Endothelial cell of umbilical vein (primary cell): ENCODE measurements around the gene LRTM2. TPM values are rescaled to one million over a fixed set of nuclear protein-coding genes. Genes with fewer than 3 reads are reported as not detected.

Experiments
- BruUV-seq: library from RNA; stranded (reverse); fragments of 400-500 nt; replicated peaks from 2 replicates; lab custom pipeline; 2021; lab: Mats Ljungman, UMichigan
- CTCF ChIA-PET: fragments of 300-600, 350-600 bp; sonication (Branson Sonifier 250); formaldehyde crosslinking; loops from one replicate; lab custom pipeline; 2021; ENCODE audit warnings: antibody characterized with exemption, inconsistent platforms; lab: Charles Lee
- POLR2A ChIA-PET: fragments of 300-600, 350-600 bp; sonication (Branson Sonifier 250); formaldehyde crosslinking; loops from one replicate; lab custom pipeline; 2021; ENCODE audit warnings: antibody characterized with exemption, inconsistent platforms; lab: Charles Lee
- DNase-seq: peaks from one replicate; pipeline ENCODE4 v3.0.0-alpha.2; 2011; ENCODE audit warnings: low read depth, low spot score
- FAIRE-seq: peaks from 2 replicates; lab custom pipeline; 2011; peaks lifted over from hg19 to GRCh38; lab: Jason Lieb, UNC
- H2AFZ ChIP-seq: 2 replicates; pipeline ENCODE4 v1.6.0; 2012; ENCODE audit warnings: low read depth, low read length, control low read depth, inconsistent platforms
- H3K27ac ChIP-seq: 2 replicates; pipeline ENCODE4 v1.5.1; 2011; ENCODE audit warnings: low read depth, mild to moderate bottlenecking, control low read depth, low read length, moderate library complexity; ENCODE audit not compliant: insufficient read depth
- H3K27me3 ChIP-seq, 2 experiments: 2 replicates each; pipeline versions ENCODE4 v1.6.0 to v1.6.1; 2011; ENCODE audit warnings: low read length in 2 of 2, mixed read lengths in 1 of 2; ENCODE audit not compliant: control insufficient read depth in 2 of 2, insufficient read depth in 2 of 2
- H3K36me3 ChIP-seq, 2 experiments: 2 replicates in 1 of 2; 3 replicates in 1 of 2; pipeline ENCODE4 v1.5.1; 2011; ENCODE audit warnings: low read length in 2 of 2, mild to moderate bottlenecking in 1 of 2, moderate library complexity in 1 of 2; ENCODE audit not compliant: control insufficient read depth in 2 of 2, insufficient read depth in 2 of 2; ENCODE audit errors: extremely low read depth in 1 of 2
- H3K4me1 ChIP-seq: 3 replicates; pipeline ENCODE4 v1.5.1; 2011; ENCODE audit warnings: mild to moderate bottlenecking, low read length; ENCODE audit not compliant: control insufficient read depth, insufficient read depth; ENCODE audit errors: extremely low read depth
- H3K4me2 ChIP-seq: 2 replicates; pipeline ENCODE4 v1.6.1; 2011; ENCODE audit warnings: low read length, control low read depth, mixed read lengths; ENCODE audit not compliant: insufficient read depth
- H3K4me3 ChIP-seq, 3 experiments: fragments of 200-600 bp in 1 of 3; sonication (generic), shearing (Covaris generic) in 1 of 3; replicated peaks in 1 of 3; 2 replicates each; pipeline ENCODE4 v1.5.1; 2011 to 2016; ENCODE audit warnings: control low read depth in 3 of 3, low read length in 3 of 3, mild to moderate bottlenecking in 2 of 3, inconsistent platforms in 1 of 3, low read depth in 1 of 3, moderate library complexity in 1 of 3; ENCODE audit not compliant: insufficient read depth in 1 of 3
- H3K79me2 ChIP-seq: 2 replicates; pipeline ENCODE4 v1.6.0; 2012; ENCODE audit warnings: low read length, inconsistent platforms; ENCODE audit not compliant: control insufficient read depth, insufficient read depth
- H3K9ac ChIP-seq: replicated peaks from 2 replicates; pipeline ENCODE3; 2011; ENCODE audit warnings: low read length, control low read depth; ENCODE audit not compliant: insufficient read depth; ENCODE audit errors: extremely low read depth
- H3K9me1 ChIP-seq: replicated peaks from 3 replicates; pipeline ENCODE4 v1.6.0; 2011; ENCODE audit warnings: mild to moderate bottlenecking, low read length; ENCODE audit not compliant: control insufficient read depth, insufficient read depth; ENCODE audit errors: extremely low read depth
- H3K9me3 ChIP-seq: replicated peaks from 2 replicates; pipeline ENCODE4 v1.5.1; 2012; ENCODE audit warnings: low read length, inconsistent platforms; ENCODE audit not compliant: control insufficient read depth, insufficient read depth
- H4K20me1 ChIP-seq: replicated peaks from 2 replicates; pipeline ENCODE3; 2011; ENCODE audit warnings: mild to moderate bottlenecking, low read length; ENCODE audit not compliant: control insufficient read depth, insufficient read depth; ENCODE audit errors: extremely low read depth
- CTCF ChIP-seq, 2 donors: IDR thresholded peaks; 1 replicate in 1 of 2; 2 replicates in 1 of 2; pipeline ENCODE4 v1.5.1; 2011; ENCODE audit warnings: low read length in 2 of 2, mild to moderate bottlenecking in 2 of 2, moderate library complexity in 2 of 2, control low read depth in 1 of 2, inconsistent platforms in 1 of 2, low read depth in 1 of 2; ENCODE audit not compliant: insufficient read depth in 1 of 2; ENCODE audit errors: extremely low read depth in 1 of 2
- EZH2 ChIP-seq: IDR thresholded peaks from 2 replicates; pipeline ENCODE4 v1.6.1; 2012; ENCODE audit warnings: borderline replicate concordance, low read depth, mild to moderate bottlenecking, moderate library complexity, low read length, inconsistent platforms; ENCODE audit not compliant: severe bottlenecking
- FOS ChIP-seq: IDR thresholded peaks from 2 replicates; pipeline ENCODE4 v1.6.1; 2011; ENCODE audit warnings: mild to moderate bottlenecking, low read length, moderate library complexity, borderline replicate concordance; ENCODE audit not compliant: insufficient read depth
- GATA2 ChIP-seq: IDR thresholded peaks from 2 replicates; pipeline ENCODE4 v1.7.0; 2011; ENCODE audit warnings: low read depth, mild to moderate bottlenecking, moderate library complexity, mixed read lengths, low read length; ENCODE audit not compliant: insufficient read length, insufficient read depth
- JUN ChIP-seq: IDR thresholded peaks from 2 replicates; pipeline ENCODE4 v1.6.1; 2011; ENCODE audit warnings: borderline replicate concordance, low read depth; ENCODE audit not compliant: insufficient read length, insufficient read depth
- MYC ChIP-seq: IDR thresholded peaks from one replicate; pipeline ENCODE4 v1.6.1; 2011; ENCODE audit warnings: mild to moderate bottlenecking, low read depth, low read length
- POLR2A ChIP-seq: IDR thresholded peaks from 2 replicates; pipeline ENCODE4 v1.6.1; 2012; ENCODE audit warnings: low read depth, mild to moderate bottlenecking, control low read depth, low read length
- POLR2AphosphoS5 ChIP-seq: IDR thresholded peaks from 2 replicates; pipeline ENCODE4 v1.6.1; 2012; ENCODE audit warnings: low read depth, mild to moderate bottlenecking, control low read depth, low read length, moderate library complexity; ENCODE audit not compliant: insufficient read depth
- dilution Hi-C: fragments of 300-500 bp; cut with MboI; formaldehyde crosslinking; loops from one replicate; pipeline ENCODE4 v1.15.0; 2019; ENCODE audit warnings: low sequenced_read_pairs; ENCODE audit not compliant: extremely low pct_ligation_motif_present
- intact Hi-C: fragments of 100-400 bp; cut with micrococcal nuclease; formaldehyde crosslinking; loops from one replicate; pipeline ENCODE4 v1.10.0; 2022
- polyA plus RNA-seq, 4 experiments: library from polyadenylated mRNA; depleted of rRNA in 3 of 4; stranded (reverse) in 3 of 4; unstranded in 1 of 4; fragments of >200 nt; gene quantifications; 2 replicates each; pipeline versions ENCODE4 v1.2.1 to v1.2.3, GENCODE V29; 2011 to 2012; ENCODE audit warnings: missing spikeins in 1 of 4
- total RNA-seq: library from RNA; stranded (reverse); gene quantifications from 2 replicates; pipeline ENCODE4 v1.2.3, GENCODE V29; 2021
- TF ChIP-seq, protein P1 (sequence below): IDR thresholded peaks from 2 replicates; pipeline ENCODE4 v1.6.1; 2011; ENCODE audit not compliant: insufficient read depth, insufficient read length

LRTM2 gene
- total and polyA plus RNA-seq, 2 donors (not counting 3 experiments of a cell fraction or from before 2014, with no cell fraction given) = not detected

DNA sequence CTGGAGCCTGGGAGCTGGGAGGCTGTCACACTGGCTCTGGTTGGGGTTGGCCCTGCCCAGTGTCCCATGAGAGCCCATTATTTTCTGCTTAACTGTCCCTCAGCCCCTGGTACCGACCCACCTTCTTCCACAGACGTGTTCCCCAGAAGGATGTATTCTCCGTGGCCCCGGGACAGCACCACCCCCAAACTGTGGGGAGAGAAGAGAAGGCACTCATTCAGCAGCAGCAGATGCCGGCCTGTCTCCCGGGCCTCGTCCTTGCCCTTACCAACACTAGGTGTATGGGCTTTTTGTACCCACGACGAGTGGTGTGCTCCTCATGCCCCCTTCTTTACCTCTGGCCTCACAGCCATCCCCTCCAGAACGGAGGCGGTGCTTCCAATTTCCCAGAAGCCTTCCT lies 38.1 kb downstream of the LRTM2 start:
- no peak for TF ChIP-seq CTCF (IDR thresholded peaks at IDR 0.05; ENCODE audit: extremely low read depth in 1 of 2, insufficient read depth in 1 of 2, low read depth in 1 of 2, low read length in 2 of 2)
- no peak for TF ChIP-seq JUN
- TF ChIP-seq EZH2 = no peak
- no peak for TF ChIP-seq GATA2
- TF ChIP-seq MYC = no peak
- TF ChIP-seq POLR2A = no peak
- TF ChIP-seq FOS = no peak
- TF ChIP-seq POLR2AphosphoS5 = no peak
- TF ChIP-seq, protein P1, sequence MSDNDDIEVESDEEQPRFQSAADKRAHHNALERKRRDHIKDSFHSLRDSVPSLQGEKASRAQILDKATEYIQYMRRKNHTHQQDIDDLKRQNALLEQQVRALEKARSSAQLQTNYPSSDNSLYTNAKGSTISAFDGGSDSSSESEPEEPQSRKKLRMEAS = no peak
- BruUV-seq = no TSS peak
- no peaks in the 10 kb centered on the region for H3K36me3 ChIP-seq
- DNase-seq (no peak), FAIRE-seq (no peak)
- no peaks in the 10 kb centered on the region for H3K9me1 ChIP-seq
- H3K27ac ChIP-seq = no peak overlapping the region
- no peak overlapping the region for H3K4me3 ChIP-seq
- no peaks in the 10 kb centered on the region for H3K9me3 ChIP-seq
- H3K4me1 ChIP-seq = no peaks in the 10 kb centered on the region
- H3K27me3 ChIP-seq = no peaks in the 10 kb centered on the region
- POLR2A ChIA-PET = no interaction called here
- intact Hi-C loops (no loop called here), dilution Hi-C loops (no loop called here)
- H3K79me2 ChIP-seq = no peaks in the 10 kb centered on the region
- H3K4me2 ChIP-seq = no peak overlapping the region
- CTCF ChIA-PET = no interaction called here
- no peak overlapping the region for H2AFZ ChIP-seq
- no peaks in the 10 kb centered on the region for H4K20me1 ChIP-seq
- no peak overlapping the region for H3K9ac ChIP-seq
